ENCODE results near the gene RICTOR. TPM values are rescaled to one million over a fixed set of nuclear protein-coding genes. Genes with fewer than 3 reads are reported as not detected.
A peak's percentile ranks its signal among the peaks of the same experiment; 100 is the strongest.
"Not testable (repeated sequence)": the region's sequence is repeated elsewhere in the genome, so short reads cannot be mapped to it uniquely, and the experiment has no call there.

RICTOR gene
- total and polyA plus RNA-seq, 11 donors = 6.8 to 76.3 (median 30.8) TPM

- H3K27ac ChIP-seq = peak overlapping the region; percentile 51 to 94 (median 82)
- H3K27me3 ChIP-seq = no peaks in the 10 kb centered on the region
- TF ChIP-seq CTCF (IDR thresholded peaks at IDR 0.05) (no peak), POLR2A (IDR thresholded peaks at IDR 0.05) (no peak)
- ATAC-seq (peak; percentile 90 to 96 (median 95)), DNase-seq (peak in 1 of 5 donors; percentile 32)
- intact Hi-C loops (cut with DNase I) = loop anchor here in 1 of 10 donors (5.0 kb wide), 1 partner anchor 58 kb away; the partner anchor contains the start of gene RICTOR
- WGBS, 4 donors = 7 to 16% (median 11%) methylated on average over 2 of the region's 2 CpGs
- H3K4me3 ChIP-seq = no peak overlapping the region
- peaks cover 0 to 22% (median 3%) of the 10 kb centered on the region in 12 donors for H3K9me3 ChIP-seq
- H3K36me3 ChIP-seq = peaks cover 0 to 37% (median 12%) of the 10 kb centered on the region in 9 donors
- H3K4me1 ChIP-seq = peaks cover 6 to 45% (median 30%) of the 10 kb centered on the region in 12 donors
These were observed 59.6 kb downstream of the RICTOR start for GRCh38 chr5:39014561-39014960.

- no peak overlapping the region for H3K4me3 ChIP-seq
- 74 to 83% (median 77%) methylated on average over 2 of the region's 2 CpGs for WGBS, 4 donors
- H3K27ac ChIP-seq = peak overlapping the region; percentile 44 to 94 (median 82)
- TF ChIP-seq CTCF (IDR thresholded peaks at IDR 0.05) (no peak), POLR2A (IDR thresholded peaks at IDR 0.05) (no peak)
- no peaks in the 10 kb centered on the region for H3K27me3 ChIP-seq
- H3K36me3 ChIP-seq = peaks cover 0 to 30% (median 10%) of the 10 kb centered on the region in 9 donors
- peak in 3 of 4 donors; percentile 24 to 44 (median 33) for ATAC-seq
- H3K9me3 ChIP-seq = peaks cover 0 to 22% (median 3%) of the 10 kb centered on the region in 12 donors
- H3K4me1 ChIP-seq = peaks cover 6 to 39% (median 30%) of the 10 kb centered on the region in 12 donors
- intact Hi-C loops (cut with DNase I) = loop anchor here in 1 of 10 donors (5.0 kb wide), 1 partner anchor 58 kb away; the partner anchor contains the start of gene RICTOR
- no peak for DNase-seq
These were observed 60.3 kb downstream of the RICTOR start for GRCh38 chr5:39013938-39014337.

- peaks cover 0 to 22% (median 3%) of the 10 kb centered on the region in 12 donors for H3K9me3 ChIP-seq
- 92 to 100% (median 97%) methylated on average over 2 of the region's 2 CpGs for WGBS, 4 donors
- peaks cover 0 to 24% (median 3%) of the 10 kb centered on the region in 9 donors for H3K36me3 ChIP-seq
- not testable (repeated sequence) for H3K27me3 ChIP-seq, DNase-seq, ATAC-seq, H3K4me3 ChIP-seq
- H3K27ac ChIP-seq = peak overlapping the region in 1 of 12 donors; percentile 13
- intact Hi-C loops (cut with DNase I) = loop anchor here in 1 of 10 donors (5.0 kb wide), 1 partner anchor 61 kb away; the partner anchor contains the start of gene RICTOR
- H3K4me1 ChIP-seq = peaks cover 4 to 37% (median 16%) of the 10 kb centered on the region in 12 donors
These were observed 63.2 kb downstream of the RICTOR start for GRCh38 chr5:39010958-39011357.

- 81 to 93% (median 89%) methylated on average over 4 of the region's 4 CpGs for WGBS, 4 donors
- Histone ChIP-seq H3K4me1 (peaks cover 3 to 33% (median 17%) of the 10 kb centered on the region in 12 donors), H3K9me3 (peaks cover 0 to 22% (median 3%) of the 10 kb centered on the region in 12 donors), H3K27ac (peak overlapping the region in 1 of 12 donors; percentile 13), H3K27me3 (no peaks in the 10 kb centered on the region), H3K4me3 (no peak overlapping the region), H3K36me3 (peaks cover 0 to 24% (median 3%) of the 10 kb centered on the region in 9 donors)
- TF ChIP-seq POLR2A (IDR thresholded peaks at IDR 0.05) (no peak), CTCF (IDR thresholded peaks at IDR 0.05) (no peak)
- ATAC-seq = no peak
- intact Hi-C loops (cut with DNase I) = loop anchor here in 4 of 10 donors (2.0 to 5.0 kb wide), 4 partner anchors 62 to 72 kb away; partner anchors contain the start of gene RICTOR (in 2 of the 4)
- no peak for DNase-seq
These were observed 64.2 kb downstream of the RICTOR start for GRCh38 chr5:39009981-39010380.
